CD4-positive, alpha-beta T cell treated with Interferon alpha-2 for 1 hour (primary cell): ENCODE data around the gene DVL1.

Experiments used
- DNase-seq, 2 donors: peaks; one replicate each; pipeline ENCODE4 v3.0.0-alpha.2; 2020 to 2022

Gene DVL1

GRCh38 chr1:1309251-1310108, 39.7 kb downstream of the DVL1 start:
- DNase-seq, result no peak

GRCh38 chr1:1308756-1309250, 40.4 kb downstream of the DVL1 start:
- DNase-seq, result no peak

- DNase-seq, result peak; percentile 89 to 93
Observed at GRCh38 chr1:1307923-1308755, 41.1 kb downstream of the DVL1 start, which contains the start of the genes ACAP3 and PUSL1. Gene ACAP3 (minus strand): TSS chr1:1307930. CDS start chr1:1307815, 115 bp downstream. Gene PUSL1 (plus strand): TSS chr1:1308597. CDS start chr1:1308644, 47 bp downstream.

DNA sequence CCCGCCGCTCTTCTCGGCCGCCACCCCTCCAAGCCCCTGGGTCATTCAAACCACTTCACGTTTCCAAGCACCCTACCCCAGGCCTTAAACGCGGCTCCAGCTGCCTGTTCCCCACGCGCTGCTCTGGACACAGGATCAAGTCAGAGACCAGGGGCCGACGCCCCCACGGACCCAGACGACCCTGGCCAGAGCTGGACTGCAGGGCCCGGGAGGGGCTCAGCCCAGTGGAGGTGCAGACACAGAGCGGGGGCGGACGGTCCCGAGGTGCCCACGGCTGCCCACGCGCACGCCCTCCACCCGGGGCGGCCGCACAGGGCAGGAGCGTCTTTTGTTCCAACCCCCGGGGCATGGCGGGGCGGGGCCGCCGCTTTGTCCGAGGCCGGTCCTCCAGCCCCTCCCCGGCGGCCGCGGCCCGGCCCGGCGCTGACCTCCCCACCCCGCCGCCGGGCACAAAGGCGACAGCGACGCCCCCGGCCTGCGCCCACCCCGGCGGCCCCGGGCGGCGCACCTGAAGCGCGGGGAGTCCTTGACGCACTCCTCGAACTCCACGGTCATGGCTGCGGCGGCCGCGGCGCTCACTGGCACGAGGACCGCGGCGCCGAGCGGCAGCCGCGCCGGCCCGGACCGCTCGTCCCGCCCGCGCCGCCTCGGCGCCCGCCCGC, 41.8 kb downstream of the DVL1 start:
- DNase-seq, result no peak

DNA sequence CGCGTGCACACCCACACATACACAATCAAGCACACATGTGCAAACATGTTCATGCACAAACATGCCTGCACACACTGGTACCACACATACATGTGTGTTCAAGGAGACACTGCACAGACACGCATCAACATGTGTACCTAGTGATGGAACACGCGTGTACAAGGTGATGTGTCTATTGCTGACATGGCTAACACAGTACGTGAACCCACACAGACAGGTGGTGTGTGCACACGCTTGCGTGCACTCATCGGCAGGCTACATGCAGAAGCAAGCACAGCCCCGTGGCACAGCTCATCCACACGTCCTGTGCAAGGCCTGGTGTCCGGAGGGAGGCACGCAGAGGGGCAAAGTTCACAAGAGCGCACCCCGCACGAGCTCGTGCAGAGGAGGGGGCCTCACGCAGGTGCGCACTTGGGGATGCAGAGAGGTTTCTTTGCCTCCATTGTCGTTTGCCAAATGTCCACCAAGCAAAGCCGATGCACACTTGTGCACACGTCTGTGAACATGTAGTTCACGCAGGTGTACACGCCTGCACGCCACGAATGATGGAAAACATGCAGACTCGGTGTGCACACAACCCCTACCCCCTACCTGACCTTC, 42.5 kb downstream of the DVL1 start:
- DNase-seq, result no peak

DNA sequence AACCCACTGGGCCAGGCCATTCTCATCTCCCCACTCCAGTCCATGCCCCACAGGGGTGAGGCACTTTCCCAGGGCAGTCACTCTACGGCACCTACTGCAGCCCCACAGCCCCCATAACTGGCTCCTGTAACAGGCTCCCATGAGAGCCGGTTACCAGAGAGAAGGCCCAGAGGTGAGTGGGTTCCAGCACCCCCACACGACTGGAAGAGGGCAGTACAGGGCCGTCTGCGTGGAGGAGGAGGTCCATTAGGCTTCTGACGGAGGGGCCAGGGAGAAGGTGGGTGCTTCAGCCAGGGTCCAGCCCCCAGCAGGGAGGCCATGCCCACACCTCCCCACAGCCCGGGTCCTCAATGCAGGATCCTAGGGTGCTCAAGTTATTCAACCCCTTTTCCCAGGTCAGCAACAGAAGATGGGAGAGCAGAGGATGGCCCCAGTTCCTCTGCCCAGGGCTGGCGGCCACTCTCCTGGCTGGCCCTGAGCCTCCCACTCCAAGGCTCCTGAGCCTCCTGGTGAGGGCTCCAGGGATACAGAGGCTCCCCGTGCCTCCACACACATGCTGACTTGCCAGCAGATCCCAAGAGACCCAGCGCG, 43.1 kb downstream of the DVL1 start:
- no peak for DNase-seq

- peak; percentile 59 to 70 for DNase-seq
Observed at GRCh38 chr1:1305300-1306069, 43.7 kb downstream of the DVL1 start.

DNA sequence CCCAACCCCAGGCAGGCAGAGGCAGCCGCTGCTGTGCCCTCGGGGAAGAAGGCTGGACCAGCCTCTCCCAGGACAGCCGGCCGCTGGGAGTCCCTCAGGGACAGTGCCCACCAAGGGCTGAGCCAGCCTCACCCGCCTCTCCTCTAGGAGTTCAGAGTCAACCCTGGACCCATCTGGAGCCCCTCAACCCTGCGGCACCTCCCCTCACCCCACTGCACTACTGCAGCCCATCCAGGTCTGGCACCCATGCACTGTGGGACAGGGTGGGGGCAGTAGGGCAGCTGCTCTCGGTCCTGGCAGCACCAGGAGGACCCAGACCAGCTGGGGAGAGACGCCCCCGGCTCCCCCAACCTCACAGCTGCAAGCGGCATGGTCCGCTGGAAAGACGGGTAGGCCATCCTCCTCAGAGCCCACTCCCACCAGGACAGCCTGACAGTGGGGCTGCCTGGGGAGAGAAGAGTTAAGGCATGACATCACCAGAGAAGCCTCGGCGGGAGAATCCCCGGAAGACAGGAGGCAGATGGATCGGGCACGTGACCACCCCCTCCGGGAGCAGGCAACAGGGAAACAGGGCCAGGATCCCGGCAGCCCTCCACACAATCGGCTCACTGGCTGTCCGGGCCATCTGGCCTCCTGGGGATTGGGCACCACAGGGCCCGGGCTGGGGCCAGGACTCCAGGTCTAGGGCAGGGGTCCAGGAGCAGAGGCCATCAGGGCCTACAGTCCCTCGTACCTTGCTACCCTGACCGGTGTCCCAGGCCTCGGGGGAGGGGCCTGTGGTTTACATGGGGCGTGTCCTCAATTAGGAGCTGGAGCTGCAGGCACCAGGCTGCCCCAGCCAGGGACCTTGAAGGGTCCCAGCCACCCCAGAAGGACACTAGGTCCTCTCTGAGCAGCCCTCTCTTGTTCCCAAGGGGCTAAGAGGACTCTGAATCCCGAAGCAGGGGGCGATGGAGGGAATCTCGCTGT, 44.6 kb downstream of the DVL1 start:
- DNase-seq, result no peak

DNA sequence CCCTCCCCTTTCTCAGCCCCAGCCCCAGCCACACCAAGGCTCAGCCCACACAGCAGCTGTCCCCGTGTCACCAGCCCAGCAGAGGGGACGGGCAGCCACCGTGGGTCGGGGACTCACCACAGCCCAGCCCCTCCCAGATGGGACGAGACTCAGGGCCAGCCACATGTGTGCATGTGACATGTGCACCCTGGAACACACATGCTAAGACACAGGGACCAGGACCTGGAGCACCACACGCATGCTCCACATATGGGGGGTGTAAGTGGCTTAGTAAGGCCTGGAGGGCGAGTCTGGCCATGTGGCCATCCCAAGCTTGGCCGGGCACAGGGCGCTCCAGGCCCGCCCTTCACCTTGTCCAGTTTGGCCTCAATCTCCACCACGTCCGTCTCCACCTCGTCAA, 45.5 kb downstream of the DVL1 start:
- no peak for DNase-seq

- no peak for DNase-seq
Observed at GRCh38 chr1:1302951-1303509, 46.2 kb downstream of the DVL1 start.

- DNase-seq, result no peak
Observed at GRCh38 chr1:1302006-1302430, 47.2 kb downstream of the DVL1 start.

- DNase-seq, result no peak
Observed at GRCh38 chr1:1300352-1300739, 48.9 kb downstream of the DVL1 start.

GRCh38 chr1:1299686-1300351, 49.4 kb downstream of the DVL1 start:
- peak in 1 of 2 donors; percentile 28 for DNase-seq

GRCh38 chr1:1298861-1299685, 50.1 kb downstream of the DVL1 start:
- DNase-seq, result no peak

DNA sequence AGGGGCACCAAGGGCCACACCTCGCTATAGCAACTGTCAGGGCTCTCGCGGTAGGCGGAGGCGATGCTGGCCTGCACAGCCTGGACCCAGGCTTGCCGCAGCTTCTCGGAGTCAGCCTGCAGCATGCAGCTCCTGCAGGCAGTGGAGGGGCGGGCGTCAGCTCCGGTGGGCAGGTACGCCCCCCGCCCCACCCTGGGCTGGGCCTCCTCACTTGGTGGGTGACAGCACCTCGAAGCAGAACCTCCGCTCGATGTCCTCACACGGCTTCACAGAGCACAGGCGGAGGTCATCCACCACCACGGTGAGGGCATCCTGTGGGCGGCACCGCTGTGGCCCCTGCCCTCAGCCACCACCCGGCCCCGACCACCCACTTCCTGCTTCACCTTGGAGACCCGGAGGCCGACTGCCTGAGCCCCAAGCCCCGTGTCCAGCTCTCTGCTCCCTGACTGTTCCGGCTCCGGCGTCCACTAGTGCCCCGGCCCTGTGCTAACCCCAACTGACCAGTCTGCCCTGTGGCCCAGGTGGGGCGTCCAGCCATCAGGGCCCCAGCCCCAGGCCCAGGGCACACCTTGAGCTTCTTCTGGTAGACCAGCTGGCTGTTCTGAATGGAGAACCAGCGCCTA, 51.3 kb downstream of the DVL1 start:
- no peak for DNase-seq

DNA sequence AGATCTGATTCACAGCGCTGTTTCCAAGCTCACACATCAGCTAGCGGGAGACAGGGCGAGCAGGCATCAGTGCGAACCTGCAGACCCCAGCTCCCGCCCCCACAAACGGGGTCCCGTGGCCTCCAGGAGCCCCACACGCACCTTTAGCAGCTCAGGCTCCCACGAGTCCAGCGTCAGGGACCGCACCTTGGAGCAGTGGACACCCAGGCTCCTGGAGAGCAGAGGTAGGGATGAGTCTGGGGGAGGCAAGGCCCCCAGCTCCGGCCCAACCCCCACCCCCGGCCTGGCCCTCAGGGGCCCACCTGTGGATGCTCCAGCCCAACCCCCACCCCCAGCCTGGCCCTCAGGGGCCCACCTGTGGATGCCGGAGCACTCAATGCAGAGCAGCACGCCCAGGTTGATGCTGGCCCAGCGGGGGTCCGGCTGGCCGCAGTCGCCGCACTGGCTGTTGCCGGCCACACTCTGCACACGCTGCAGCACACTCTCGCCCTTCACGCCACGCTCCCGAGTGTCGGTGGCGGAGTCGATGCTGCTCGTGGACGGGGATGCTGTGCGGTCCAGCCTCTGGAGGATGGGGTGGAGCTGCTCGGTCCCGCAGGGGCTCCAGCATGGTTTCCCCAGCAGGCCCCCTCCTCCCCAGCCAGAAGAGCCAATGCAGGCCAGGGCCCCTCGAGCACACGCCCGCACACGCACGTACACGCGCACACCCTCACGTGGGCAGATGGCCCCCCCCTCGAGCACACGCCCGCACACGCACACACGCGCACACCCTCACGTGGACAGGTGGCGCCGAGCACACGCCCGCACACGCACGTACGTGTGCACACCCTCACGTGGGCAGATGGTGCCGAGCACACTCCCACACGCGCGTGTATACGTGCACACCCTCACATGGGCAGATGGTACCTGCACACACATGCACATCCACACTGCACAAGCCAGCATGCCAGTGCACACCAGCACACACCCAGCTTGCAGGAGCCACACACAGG, 52.9 kb downstream of the DVL1 start:
- DNase-seq, result no peak
